B cell (primary cell): Measurements from ENCODE around the gene CDKN2C. TPM values are rescaled to one million over a fixed set of nuclear protein-coding genes. Genes with fewer than 3 reads are reported as not detected.

Experiments
- ATAC-seq: fragments of 200-7000 bp; cut with Tn5 transposase; one replicate; pipeline ENCODE4 v1.10.0; 2021; ENCODE audit warnings: low read depth, mild to moderate bottlenecking, moderate number of reproducible peaks, moderate library complexity
- CTCF ChIA-PET: fragments of 350-600 bp; sonication (Branson Sonifier 250); formaldehyde crosslinking; loops from one replicate; lab custom pipeline; 2021; ENCODE audit warnings: antibody characterized with exemption, inconsistent platforms; lab: Charles Lee
- POLR2A ChIA-PET: fragments of 350-600 bp; sonication (Branson Sonifier 250); formaldehyde crosslinking; loops from one replicate; lab custom pipeline; 2021; ENCODE audit warnings: antibody characterized with exemption; lab: Charles Lee
- DNase-seq: peaks from one replicate; pipeline ENCODE4 v3.0.0; 2013
- H2AFZ ChIP-seq: 2 replicates; pipeline ENCODE4 v1.6.1; 2012; ENCODE audit warnings: mild to moderate bottlenecking, low read depth, low read length; ENCODE audit not compliant: insufficient read depth, poor library complexity, severe bottlenecking
- H3K27ac ChIP-seq, 2 donors: 1 replicate in 1 of 2; 2 replicates in 1 of 2; pipeline ENCODE4 v1.5.1; 2012 to 2013; ENCODE audit warnings: low read length in 2 of 2, mild to moderate bottlenecking in 2 of 2, moderate library complexity in 1 of 2
- H3K27me3 ChIP-seq, 4 experiments: fragments of 200-600 bp in 1 of 4; sonication (generic) in 1 of 4; replicated peaks in 1 of 4; 1 replicate in 2 of 4; 2 replicates in 2 of 4; pipeline versions ENCODE4 v1.6.1 to v1.7.0; 2013 to 2016; ENCODE audit warnings: low read length in 3 of 4, mild to moderate bottlenecking in 2 of 4, mixed read lengths in 1 of 4, moderate library complexity in 1 of 4; ENCODE audit not compliant: insufficient read depth in 4 of 4, control insufficient read depth in 3 of 4; ENCODE audit errors: control extremely low read depth in 1 of 4
- H3K36me3 ChIP-seq, 2 experiments: replicated peaks in 1 of 2; 1 replicate in 1 of 2; 2 replicates in 1 of 2; pipeline versions ENCODE4 v1.6.1 to v1.7.1; 2013; ENCODE audit warnings: low read length in 1 of 2; ENCODE audit not compliant: insufficient read depth in 2 of 2, control insufficient read depth in 1 of 2; ENCODE audit errors: control extremely low read depth in 1 of 2, extremely low read depth in 1 of 2
- H3K4me1 ChIP-seq, 2 donors: fragments of 200-600 bp in 1 of 2; sonication (generic) in 1 of 2; 1 replicate in 1 of 2; 2 replicates in 1 of 2; pipeline versions ENCODE4 v1.5.1 to v1.6.1; 2013 to 2017; ENCODE audit warnings: low read length in 2 of 2; ENCODE audit not compliant: control insufficient read depth in 2 of 2, insufficient read depth in 2 of 2
- H3K4me2 ChIP-seq: replicated peaks from 2 replicates; pipeline ENCODE3; 2012; ENCODE audit warnings: mild to moderate bottlenecking, low read depth, low read length; ENCODE audit not compliant: poor library complexity, severe bottlenecking
- H3K4me3 ChIP-seq, 5 experiments: fragments of 200-600 bp in 1 of 5; sonication (generic) in 1 of 5; 1 replicate in 3 of 5; 2 replicates in 2 of 5; pipeline versions ENCODE4 v1.5.1 to v1.7.0; 2011 to 2016; ENCODE audit warnings: low read length in 4 of 5, mild to moderate bottlenecking in 4 of 5, low read depth in 2 of 5, control low read depth in 1 of 5, moderate library complexity in 1 of 5; ENCODE audit not compliant: insufficient read depth in 1 of 5; ENCODE audit errors: control extremely low read depth in 1 of 5, extremely low read depth in 1 of 5
- H3K79me2 ChIP-seq: fragments of 200-600 bp; sonication (generic); one replicate; pipeline ENCODE4 v1.6.0; 2016; ENCODE audit warnings: low read length; ENCODE audit not compliant: control insufficient read depth, insufficient read depth
- H3K9ac ChIP-seq: fragments of 200-600 bp; sonication (generic); 2 replicates; pipeline ENCODE4 v1.6.1; 2017; ENCODE audit warnings: mild to moderate bottlenecking, low read length, moderate library complexity
- H3K9me3 ChIP-seq, 3 donors: one replicate each; pipeline versions ENCODE4 v1.6.1 to v1.7.1; 2013; ENCODE audit warnings: low read length in 2 of 3; ENCODE audit not compliant: control insufficient read depth in 2 of 3, insufficient read depth in 1 of 3; ENCODE audit errors: control extremely low read depth in 1 of 3
- H4K20me1 ChIP-seq: 2 replicates; pipeline ENCODE4 v1.6.0; 2012; ENCODE audit warnings: mild to moderate bottlenecking, low read length; ENCODE audit not compliant: insufficient read depth, control insufficient read depth, poor library complexity, severe bottlenecking
- H3K27ac Mint-ChIP-seq: one replicate; pipeline ENCODE4 v1.8.0; 2021; ENCODE audit warnings: mixed read lengths
- H3K27me3 Mint-ChIP-seq: one replicate; pipeline ENCODE4 v1.8.0; 2021; ENCODE audit warnings: mixed read lengths
- H3K4me1 Mint-ChIP-seq: one replicate; pipeline ENCODE4 v1.8.0; 2021; ENCODE audit warnings: mixed read lengths
- H3K4me3 Mint-ChIP-seq: one replicate; pipeline ENCODE4 v1.8.0; 2021; ENCODE audit warnings: mixed read lengths
- H3K9me3 Mint-ChIP-seq: one replicate; pipeline ENCODE4 v1.8.0; 2022; ENCODE audit warnings: mixed read lengths; ENCODE audit not compliant: insufficient read depth
- EZH2 ChIP-seq: IDR thresholded peaks from 2 replicates; pipeline ENCODE4 v1.6.1; 2012; ENCODE audit warnings: borderline replicate concordance, low read depth, mild to moderate bottlenecking, moderate library complexity, low read length; ENCODE audit not compliant: insufficient read depth, poor library complexity, severe bottlenecking
- WGBS: methylation state at CpG from one replicate; pipeline ENCODE4 v1.1.5; 2013; ENCODE audit warnings: missing lambda C conversion rate; ENCODE audit not compliant: insufficient coverage; 5-methylcytosine and 5-hydroxymethylcytosine counted together
- intact Hi-C: fragments of 100-400 bp; cut with micrococcal nuclease; formaldehyde crosslinking; loops from one replicate; pipeline ENCODE4 v1.10.0; 2022
- polyA minus RNA-seq: library from RNA; depleted of rRNA, polyadenylated mRNA; stranded (reverse); fragments of >200 nt; gene quantifications from 2 replicates; pipeline ENCODE4 v1.2.3, GENCODE V29; 2012
- polyA plus RNA-seq: library from polyadenylated mRNA; depleted of rRNA; stranded (reverse); fragments of >200 nt; gene quantifications from 2 replicates; pipeline ENCODE4 v1.2.3, GENCODE V29; 2012
- total RNA-seq, 2 donors: library from RNA; stranded (reverse); fragments of 120-200 nt in 1 of 2; gene quantifications; 1 replicate in 1 of 2; 2 replicates in 1 of 2; pipeline versions ENCODE4 v1.2.3 to v1.2.4, GENCODE V29; 2013 to 2022
- TF ChIP-seq, protein P1 (sequence below): fragments of 200-600 bp; IDR thresholded peaks from one replicate; pipeline ENCODE4 v1.8.0; 2022; ENCODE audit warnings: antibody characterized with exemption, mild to moderate bottlenecking

Gene CDKN2C
- total RNA-seq (1.7 and 2.5 TPM in 2 replicates), polyA plus RNA-seq (1.5 and 2.6 TPM in 2 replicates), polyA minus RNA-seq (2.7 and 4.3 TPM in 2 replicates)
- total RNA-seq (2013): 2.8 TPM

DNA sequence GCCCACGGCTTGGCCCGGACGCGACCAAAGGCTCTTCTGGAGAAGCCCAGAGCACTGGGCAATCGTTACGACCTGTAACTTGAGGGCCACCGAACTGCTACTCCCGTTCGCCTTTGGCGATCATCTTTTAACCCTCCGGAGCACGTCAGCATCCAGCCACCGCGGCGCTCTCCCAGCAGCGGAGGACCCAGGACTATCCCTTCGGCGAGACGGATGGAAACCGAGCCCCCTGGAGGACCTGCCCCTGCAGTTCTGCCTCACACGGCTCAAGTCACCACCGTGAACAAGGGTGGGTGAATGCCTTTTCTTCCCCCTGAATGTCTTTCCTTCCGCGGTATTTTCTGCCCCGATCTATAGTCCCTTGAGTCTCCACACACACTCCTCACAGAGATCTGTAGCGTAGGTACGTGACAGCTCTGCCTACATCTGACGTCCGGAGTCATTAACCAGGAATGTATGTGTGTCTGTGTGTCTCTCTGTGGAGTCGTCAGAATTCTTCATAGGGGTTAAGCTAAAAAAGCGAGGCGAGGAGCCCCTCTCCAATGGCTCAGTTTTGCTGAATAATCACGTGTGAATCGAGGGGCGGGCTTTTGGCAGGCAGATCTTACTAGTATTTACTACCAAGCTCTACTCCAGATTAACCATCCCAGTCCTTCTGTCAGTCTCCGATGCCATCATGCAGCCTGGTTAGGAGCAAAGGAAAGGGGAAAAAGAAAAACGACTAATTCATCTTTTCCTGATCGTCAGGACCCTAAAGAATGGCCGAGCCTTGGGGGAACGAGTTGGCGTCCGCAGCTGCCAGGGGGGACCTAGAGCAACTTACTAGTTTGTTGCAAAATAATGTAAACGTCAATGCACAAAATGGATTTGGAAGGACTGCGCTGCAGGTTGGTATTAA lies at the start of gene CDKN2C:
CDKN2C (plus strand) TSS at position 635 of the 898 bp plus-strand sequence; CDS start at position 759, 124 bp downstream.
- peaks cover 24% of the 10 kb centered on the region for H3K4me1 Mint-ChIP-seq
- peaks cover 28% of the 10 kb centered on the region for H3K27me3 Mint-ChIP-seq
- H3K27ac Mint-ChIP-seq: peak within 1 kb of the TSS; percentile 93
- Histone ChIP-seq H3K4me2 (peak within 1 kb of the TSS; percentile 83), H3K4me3 (peak within 1 kb of the TSS; percentile 73 to 98 (median 87)), H3K4me1 (peaks cover 23 to 26% of the 10 kb centered on the region in 2 donors), H3K79me2 (no peaks in the 10 kb centered on the region), H3K9me3 (no peaks in the 10 kb centered on the region), H3K9ac (peak within 1 kb of the TSS; percentile 80), H3K27me3 (peaks cover 0 to 43% (median 21%) of the 10 kb centered on the region in 4 experiments), H2AFZ (peak within 1 kb of the TSS; percentile 97), H3K36me3 (no peaks in the 10 kb centered on the region), H3K27ac (peak within 1 kb of the TSS; percentile 33 to 83), H4K20me1 (no peaks in the 10 kb centered on the region)
- CTCF ChIA-PET: interaction anchor here (0.6 to 3.9 kb wide), 6 partner anchors 8 to 1612 kb away, joined by 3 to 18 read pairs (median 16); partner anchors contain the start of gene FAF1
- ATAC-seq: peak; percentile 5
- POLR2A ChIA-PET: interaction anchor here (1.5 kb wide), 1 partner anchor 9 kb away, joined by 7 read pairs; the partner anchor contains the start of gene FAF1
- WGBS: 1% methylated on average over 30 of the region's 44 CpGs
- H3K9me3 Mint-ChIP-seq: no peaks in the 10 kb centered on the region
- DNase-seq: peak; percentile 69
- peak within 1 kb of the TSS; percentile 97 for H3K4me3 Mint-ChIP-seq
- intact Hi-C loops: loop anchor here (5.0 to 10.0 kb wide), 4 partner anchors 98 to 1397 kb away; partner anchors contain the start of genes CC2D1B, EPS15 and RNF11
- no peak for TF ChIP-seq EZH2
- TF ChIP-seq, protein P1, sequence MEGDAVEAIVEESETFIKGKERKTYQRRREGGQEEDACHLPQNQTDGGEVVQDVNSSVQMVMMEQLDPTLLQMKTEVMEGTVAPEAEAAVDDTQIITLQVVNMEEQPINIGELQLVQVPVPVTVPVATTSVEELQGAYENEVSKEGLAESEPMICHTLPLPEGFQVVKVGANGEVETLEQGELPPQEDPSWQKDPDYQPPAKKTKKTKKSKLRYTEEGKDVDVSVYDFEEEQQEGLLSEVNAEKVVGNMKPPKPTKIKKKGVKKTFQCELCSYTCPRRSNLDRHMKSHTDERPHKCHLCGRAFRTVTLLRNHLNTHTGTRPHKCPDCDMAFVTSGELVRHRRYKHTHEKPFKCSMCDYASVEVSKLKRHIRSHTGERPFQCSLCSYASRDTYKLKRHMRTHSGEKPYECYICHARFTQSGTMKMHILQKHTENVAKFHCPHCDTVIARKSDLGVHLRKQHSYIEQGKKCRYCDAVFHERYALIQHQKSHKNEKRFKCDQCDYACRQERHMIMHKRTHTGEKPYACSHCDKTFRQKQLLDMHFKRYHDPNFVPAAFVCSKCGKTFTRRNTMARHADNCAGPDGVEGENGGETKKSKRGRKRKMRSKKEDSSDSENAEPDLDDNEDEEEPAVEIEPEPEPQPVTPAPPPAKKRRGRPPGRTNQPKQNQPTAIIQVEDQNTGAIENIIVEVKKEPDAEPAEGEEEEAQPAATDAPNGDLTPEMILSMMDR: no peak
